Stomach (tissue), 4 donors: ENCODE results near the gene FGF4.

Source experiments
- EP300 ChIP-seq: sonication (generic); formaldehyde crosslinking; IDR thresholded peaks from one replicate; pipeline ENCODE4 v1.6.1; 2017; ENCODE audit warnings: antibody characterized with exemption
- POLR2A ChIP-seq, 4 donors: fragments of 450-650 bp; IDR thresholded peaks; one replicate each; pipeline ENCODE4 v1.6.1; 2016; ENCODE audit warnings: antibody characterized with exemption in 4 of 4, control low read depth in 2 of 4, mild to moderate bottlenecking in 1 of 4, moderate library complexity in 1 of 4
- POLR2AphosphoS5 ChIP-seq, 3 donors: sonication (generic); formaldehyde crosslinking; IDR thresholded peaks; one replicate each; pipeline ENCODE4 v1.6.1; 2016; ENCODE audit warnings: antibody characterized with exemption in 3 of 3
- TF ChIP-seq, protein P1 (sequence below), 7 experiments: fragments of 450-650 bp in 4 of 7; fragments of 200-600 bp in 3 of 7; sonication (generic) in 3 of 7; IDR thresholded peaks; one replicate each; pipeline ENCODE4 v1.5.1; 2016 to 2019; ENCODE audit warnings: antibody characterized with exemption in 7 of 7, control low read depth in 2 of 7, mild to moderate bottlenecking in 1 of 7

DNA sequence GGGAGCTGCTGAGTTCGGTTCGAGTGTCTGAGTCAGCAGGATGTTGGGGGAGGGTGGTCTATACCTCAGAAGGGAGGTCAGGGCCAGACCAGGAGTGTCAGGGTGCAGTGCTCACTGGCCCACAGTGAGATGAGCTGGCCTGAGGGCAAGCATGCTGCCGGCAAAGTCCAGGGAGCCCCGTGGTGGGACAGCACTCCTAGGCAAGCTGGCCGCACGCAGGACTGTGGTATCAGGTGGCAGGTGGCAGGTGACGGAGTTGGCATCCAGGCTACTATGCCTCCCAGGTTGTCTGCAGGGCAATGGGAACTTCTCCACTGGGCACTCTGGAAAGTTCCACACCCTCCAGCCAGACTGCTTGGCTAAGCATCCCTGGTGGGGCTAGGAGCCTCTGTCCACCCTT is 39.3 kb upstream of the FGF4 start:
- TF ChIP-seq, protein P1, sequence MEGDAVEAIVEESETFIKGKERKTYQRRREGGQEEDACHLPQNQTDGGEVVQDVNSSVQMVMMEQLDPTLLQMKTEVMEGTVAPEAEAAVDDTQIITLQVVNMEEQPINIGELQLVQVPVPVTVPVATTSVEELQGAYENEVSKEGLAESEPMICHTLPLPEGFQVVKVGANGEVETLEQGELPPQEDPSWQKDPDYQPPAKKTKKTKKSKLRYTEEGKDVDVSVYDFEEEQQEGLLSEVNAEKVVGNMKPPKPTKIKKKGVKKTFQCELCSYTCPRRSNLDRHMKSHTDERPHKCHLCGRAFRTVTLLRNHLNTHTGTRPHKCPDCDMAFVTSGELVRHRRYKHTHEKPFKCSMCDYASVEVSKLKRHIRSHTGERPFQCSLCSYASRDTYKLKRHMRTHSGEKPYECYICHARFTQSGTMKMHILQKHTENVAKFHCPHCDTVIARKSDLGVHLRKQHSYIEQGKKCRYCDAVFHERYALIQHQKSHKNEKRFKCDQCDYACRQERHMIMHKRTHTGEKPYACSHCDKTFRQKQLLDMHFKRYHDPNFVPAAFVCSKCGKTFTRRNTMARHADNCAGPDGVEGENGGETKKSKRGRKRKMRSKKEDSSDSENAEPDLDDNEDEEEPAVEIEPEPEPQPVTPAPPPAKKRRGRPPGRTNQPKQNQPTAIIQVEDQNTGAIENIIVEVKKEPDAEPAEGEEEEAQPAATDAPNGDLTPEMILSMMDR (IDR thresholded peaks at IDR 0.05) = no peak
- TF ChIP-seq POLR2A (IDR thresholded peaks at IDR 0.05) (no peak), POLR2AphosphoS5 (IDR thresholded peaks at IDR 0.05) (no peak), EP300 (no peak)
